Measurements from ENCODE around the gene OPRM1. TPM values are rescaled to one million over a fixed set of nuclear protein-coding genes. Genes with fewer than 3 reads are reported as not detected.
A peak's percentile ranks its signal among the peaks of the same experiment; 100 is the strongest.

Gene OPRM1
- total and polyA plus RNA-seq, 11 donors = not detected

GRCh38 chr6:154232013-154232910 is 193.2 kb downstream of the OPRM1 start:
- DNase-seq = no peak
- Histone ChIP-seq H3K4me3 (no peak overlapping the region), H3K9me3 (no peaks in the 10 kb centered on the region), H3K4me1 (peaks cover 0 to 42% (median 0%) of the 10 kb centered on the region in 12 donors), H3K27me3 (no peaks in the 10 kb centered on the region), H3K27ac (peak overlapping the region in 1 of 12 donors; percentile 69), H3K36me3 (no peaks in the 10 kb centered on the region)
- ATAC-seq = no peak
- intact Hi-C loops (cut with DNase I) = no loop called here
- TF ChIP-seq POLR2A (IDR thresholded peaks at IDR 0.05) = no peak
- no peak for TF ChIP-seq CTCF (IDR thresholded peaks at IDR 0.05)
- WGBS, 4 donors = 61 to 70% (median 63%) methylated on average over 7 of the region's 7 CpGs

- no peaks in the 10 kb centered on the region for H3K36me3 ChIP-seq
- H3K9me3 ChIP-seq = no peaks in the 10 kb centered on the region
- DNase-seq (no peak), ATAC-seq (no peak)
- intact Hi-C loops (cut with DNase I) = no loop called here
- H3K4me1 ChIP-seq = peaks cover 0 to 42% (median 0%) of the 10 kb centered on the region in 12 donors
- peak overlapping the region in 1 of 12 donors; percentile 34 for H3K27ac ChIP-seq
- H3K27me3 ChIP-seq = no peaks in the 10 kb centered on the region
- no peak for TF ChIP-seq CTCF (IDR thresholded peaks at IDR 0.05)
- no peak for TF ChIP-seq POLR2A (IDR thresholded peaks at IDR 0.05)
- H3K4me3 ChIP-seq = no peak overlapping the region
- 91 to 96% (median 94%) methylated on average over 2 of the region's 2 CpGs for WGBS, 4 donors
These were observed 194.3 kb downstream of the OPRM1 start for GRCh38 chr6:154233383-154233782.

- H3K4me3 ChIP-seq = no peak overlapping the region
- intact Hi-C loops (cut with DNase I) = no loop called here
- TF ChIP-seq POLR2A (IDR thresholded peaks at IDR 0.05) (no peak), CTCF (IDR thresholded peaks at IDR 0.05) (no peak)
- DNase-seq (no peak), ATAC-seq (no peak)
- no peaks in the 10 kb centered on the region for H3K27me3 ChIP-seq
- no peaks in the 10 kb centered on the region for H3K9me3 ChIP-seq
- 87 to 92% (median 88%) methylated on average over 4 of the region's 4 CpGs for WGBS, 4 donors
- H3K4me1 ChIP-seq = peaks cover 0 to 42% (median 0%) of the 10 kb centered on the region in 12 donors
- no peaks in the 10 kb centered on the region for H3K36me3 ChIP-seq
- H3K27ac ChIP-seq = peak overlapping the region in 1 of 12 donors; percentile 34
These were observed 195.2 kb downstream of the OPRM1 start for GRCh38 chr6:154234019-154234772.

Data from heart left ventricle (tissue), 16 donors.